HG03558 (cell line): ENCODE results near the gene PITHD1.
"Not testable (repeated sequence)": the region's sequence is repeated elsewhere in the genome, so short reads cannot be mapped to it uniquely, and the experiment has no call there.

Source experiments
- ATAC-seq: cut with Tn5 transposase; IDR thresholded peaks from one replicate; pipeline ENCODE4 v1.9.1; 2021; ENCODE audit warnings: moderate number of reproducible peaks; ENCODE audit not compliant: unreplicated experiment; ENCODE audit errors: extremely low read depth

Gene PITHD1

GRCh38 chr1:23777979-23778814 lies at the start of gene PITHD1:
Gene PITHD1 (plus strand): TSS chr1:23778418. CDS start chr1:23778516, 98 bp downstream.
- ATAC-seq, result no peak

- no peak for ATAC-seq
These were observed 45.6 kb upstream of the PITHD1 start for GRCh38 chr1:23732363-23733224.

- not testable (repeated sequence) for ATAC-seq
These were observed 44.9 kb upstream of the PITHD1 start for GRCh38 chr1:23733281-23733680.

GRCh38 chr1:23736437-23737134 lies 41.6 kb upstream of the PITHD1 start:
- no peak for ATAC-seq

- no peak for ATAC-seq
These were observed 36.6 kb upstream of the PITHD1 start for GRCh38 chr1:23741609-23742008.

- no peak for ATAC-seq
These were observed 35.4 kb upstream of the PITHD1 start for GRCh38 chr1:23742670-23743286.

- ATAC-seq, result peak; percentile 59
These were observed 34.7 kb upstream of the PITHD1 start, which contains the start of gene ELOA for GRCh38 chr1:23743287-23744152. Gene ELOA (plus strand): TSS chr1:23743471. CDS start chr1:23743504, 33 bp downstream.

- no peak for ATAC-seq
These were observed 32.7 kb upstream of the PITHD1 start for GRCh38 chr1:23745515-23745914.

- ATAC-seq, result no peak
These were observed 30.2 kb upstream of the PITHD1 start for GRCh38 chr1:23748016-23748415.

- no peak for ATAC-seq
These were observed 27.0 kb upstream of the PITHD1 start for GRCh38 chr1:23751050-23751814.

GRCh38 chr1:23751815-23752200 lies 26.4 kb upstream of the PITHD1 start:
- ATAC-seq, result no peak

GRCh38 chr1:23752909-23753308 lies 25.3 kb upstream of the PITHD1 start:
- no peak for ATAC-seq

GRCh38 chr1:23756676-23757075 lies 21.5 kb upstream of the PITHD1 start:
- no peak for ATAC-seq

- no peak for ATAC-seq
These were observed 20.4 kb upstream of the PITHD1 start for GRCh38 chr1:23757812-23758211.

GRCh38 chr1:23759277-23759676 lies 18.9 kb upstream of the PITHD1 start:
- no peak for ATAC-seq

- ATAC-seq, result no peak
These were observed 15.1 kb upstream of the PITHD1 start for GRCh38 chr1:23763041-23763577.

GRCh38 chr1:23768733-23769132 lies 9.5 kb upstream of the PITHD1 start:
- no peak for ATAC-seq
